Measurements from ENCODE around the gene FARP2.
A peak's percentile ranks its signal among the peaks of the same experiment; 100 is the strongest.
"Not testable (repeated sequence)": the region's sequence is repeated elsewhere in the genome, so short reads cannot be mapped to it uniquely, and the experiment has no call there.

Gene FARP2

GRCh38 chr2:241366678-241367077 is 10.6 kb downstream of the FARP2 start:
- peaks cover 0 to 24% (median 9%) of the 10 kb centered on the region in 11 experiments; a peak in 8 of 22 replicates for H3K36me3 ChIP-seq
- H3K27ac ChIP-seq: no peak overlapping the region
- no peaks in the 10 kb centered on the region for H3K9me3 ChIP-seq (replicated peaks in 1 of 11)
- peak overlapping the region in 2 of 11 experiments; percentile 0 to 25; a peak in 2 of 22 replicates for H3K4me2 ChIP-seq
- peak overlapping the region in 1 of 11 experiments; percentile 27; a peak in 1 of 22 replicates for H3K9ac ChIP-seq
- peaks cover 31 to 96% (median 62%) of the 10 kb centered on the region in 11 experiments; a peak in 21 of 22 replicates for H4K20me1 ChIP-seq
- H3K27me3 ChIP-seq: no peaks in the 10 kb centered on the region
- H3K4me3 ChIP-seq: no peak overlapping the region
- H3K4me1 ChIP-seq: peaks cover 0 to 17% (median 11%) of the 10 kb centered on the region in 10 experiments; a peak in 14 of 20 replicates
- TF ChIP-seq Cebpa-rat (IDR thresholded peaks at IDR 0.05): no peak

GRCh38 chr2:241368643-241369042 is 12.6 kb downstream of the FARP2 start:
- TF ChIP-seq Cebpa-rat (IDR thresholded peaks at IDR 0.05): no peak
- Histone ChIP-seq H3K9ac (no peak overlapping the region), H3K27ac (no peak overlapping the region), H3K4me3 (no peak overlapping the region), H4K20me1 (peaks cover 32 to 96% (median 61%) of the 10 kb centered on the region in 11 experiments; a peak in 21 of 22 replicates), H3K4me1 (peaks cover 14 to 32% (median 26%) of the 10 kb centered on the region in 10 experiments; a peak in 19 of 20 replicates), H3K4me2 (no peak overlapping the region), H3K27me3 (no peaks in the 10 kb centered on the region), H3K36me3 (peaks cover 0 to 15% (median 7%) of the 10 kb centered on the region in 11 experiments; a peak in 7 of 22 replicates), H3K9me3 (replicated peaks in 1 of 11) (no peaks in the 10 kb centered on the region)

GRCh38 chr2:241372361-241372992 is 16.4 kb downstream of the FARP2 start:
- Histone ChIP-seq H4K20me1 (peaks cover 17 to 95% (median 51%) of the 10 kb centered on the region in 11 experiments; a peak in 19 of 22 replicates), H3K4me1 (peaks cover 13 to 43% (median 34%) of the 10 kb centered on the region in 10 experiments; a peak in 19 of 20 replicates), H3K27ac (no peak overlapping the region), H3K9me3 (replicated peaks in 1 of 11) (peaks cover 0 to 4% (median 0%) of the 10 kb centered on the region in 11 experiments; a peak in 1 of 22 replicates), H3K4me2 (peak overlapping the region in 7 of 11 experiments; percentile 35 to 62 (median 52); a peak in 11 of 22 replicates), H3K36me3 (peaks cover 16 to 31% (median 23%) of the 10 kb centered on the region in 11 experiments), H3K9ac (no peak overlapping the region), H3K27me3 (no peaks in the 10 kb centered on the region), H3K4me3 (no peak overlapping the region)
- TF ChIP-seq Cebpa-rat (IDR thresholded peaks at IDR 0.05): no peak

GRCh38 chr2:241373446-241373845 is 17.4 kb downstream of the FARP2 start:
- H3K27me3 ChIP-seq: no peaks in the 10 kb centered on the region
- no peak overlapping the region for H3K4me3 ChIP-seq
- H3K36me3 ChIP-seq: peaks cover 16 to 31% (median 23%) of the 10 kb centered on the region in 11 experiments
- peaks cover 13 to 43% (median 34%) of the 10 kb centered on the region in 10 experiments; a peak in 19 of 20 replicates for H3K4me1 ChIP-seq
- peak overlapping the region in 8 of 11 experiments; percentile 35 to 62 (median 52); a peak in 14 of 22 replicates for H3K4me2 ChIP-seq
- peaks cover 13 to 92% (median 41%) of the 10 kb centered on the region in 11 experiments; a peak in 19 of 22 replicates for H4K20me1 ChIP-seq
- H3K9ac ChIP-seq: 0 out of 22 replicates have a peak overlapping the region, but pooled peaks of 1 of the 11 experiments have one; percentile 24
- H3K9me3 ChIP-seq (replicated peaks in 1 of 11): peaks cover 0 to 4% (median 0%) of the 10 kb centered on the region in 11 experiments; a peak in 1 of 22 replicates
- no peak for TF ChIP-seq Cebpa-rat (IDR thresholded peaks at IDR 0.05)
- no peak overlapping the region for H3K27ac ChIP-seq

GRCh38 chr2:241373906-241374305 is 17.8 kb downstream of the FARP2 start:
- H3K4me2 ChIP-seq: peak overlapping the region; percentile 26 to 73 (median 52); a peak in 20 of 22 replicates
- H3K9ac ChIP-seq; H3K9me3 ChIP-seq (replicated peaks in 1 of 11); H3K4me3 ChIP-seq; H3K27me3 ChIP-seq: not testable (repeated sequence)
- peak overlapping the region in 4 of 11 experiments; percentile 6 to 28 (median 22); a peak in 5 of 22 replicates for H3K27ac ChIP-seq
- peaks cover 13 to 43% (median 34%) of the 10 kb centered on the region in 10 experiments; a peak in 19 of 20 replicates for H3K4me1 ChIP-seq
- H4K20me1 ChIP-seq: peaks cover 12 to 92% (median 39%) of the 10 kb centered on the region in 11 experiments; a peak in 19 of 22 replicates
- H3K36me3 ChIP-seq: peaks cover 16 to 32% (median 23%) of the 10 kb centered on the region in 11 experiments

- H3K4me2 ChIP-seq: peak overlapping the region in 6 of 11 experiments; percentile 46 to 73 (median 56); a peak in 8 of 22 replicates
- H3K9ac ChIP-seq: no peak overlapping the region
These were observed 19.2 kb downstream of the FARP2 start for GRCh38 chr2:241375300-241375699.

GRCh38 chr2:241376808-241377207 is 20.7 kb downstream of the FARP2 start:
- Histone ChIP-seq H3K27ac (no peak overlapping the region), H3K4me2 (no peak overlapping the region), H3K4me3 (no peak overlapping the region), H3K9ac (no peak overlapping the region), H3K36me3 (peaks cover 26 to 54% (median 39%) of the 10 kb centered on the region in 11 experiments), H3K4me1 (peaks cover 13 to 34% (median 32%) of the 10 kb centered on the region in 10 experiments; a peak in 19 of 20 replicates), H3K27me3 (no peaks in the 10 kb centered on the region), H3K9me3 (replicated peaks in 1 of 11) (peaks cover 0 to 4% (median 0%) of the 10 kb centered on the region in 11 experiments; a peak in 1 of 22 replicates), H4K20me1 (peaks cover 22 to 92% (median 45%) of the 10 kb centered on the region in 11 experiments; a peak in 19 of 22 replicates)
- no peak for TF ChIP-seq Cebpa-rat (IDR thresholded peaks at IDR 0.05)

More at GRCh38 chr2:241375300-241375699, 19.2 kb downstream of the FARP2 start:
- no peak overlapping the region for H3K27ac ChIP-seq
- no peak overlapping the region for H3K4me3 ChIP-seq
- peaks cover 23 to 45% (median 30%) of the 10 kb centered on the region in 11 experiments for H3K36me3 ChIP-seq
- TF ChIP-seq Cebpa-rat (IDR thresholded peaks at IDR 0.05): no peak
- peaks cover 15 to 92% (median 39%) of the 10 kb centered on the region in 11 experiments; a peak in 19 of 22 replicates for H4K20me1 ChIP-seq
- no peaks in the 10 kb centered on the region for H3K27me3 ChIP-seq
- peaks cover 13 to 43% (median 34%) of the 10 kb centered on the region in 10 experiments; a peak in 19 of 20 replicates for H3K4me1 ChIP-seq
- H3K9me3 ChIP-seq (replicated peaks in 1 of 11): peaks cover 0 to 4% (median 0%) of the 10 kb centered on the region in 11 experiments; a peak in 1 of 22 replicates

GRCh38 chr2:241378816-241379215 is 22.7 kb downstream of the FARP2 start:
- no peaks in the 10 kb centered on the region for H3K27me3 ChIP-seq
- H3K4me2 ChIP-seq: no peak overlapping the region
- H3K27ac ChIP-seq: no peak overlapping the region
- peaks cover 0 to 4% (median 0%) of the 10 kb centered on the region in 11 experiments; a peak in 1 of 22 replicates for H3K9me3 ChIP-seq (replicated peaks in 1 of 11)
- no peak overlapping the region for H3K9ac ChIP-seq
- TF ChIP-seq Cebpa-rat (IDR thresholded peaks at IDR 0.05): no peak
- H3K36me3 ChIP-seq: peaks cover 42 to 74% (median 56%) of the 10 kb centered on the region in 11 experiments
- H3K4me1 ChIP-seq: peaks cover 13 to 15% (median 14%) of the 10 kb centered on the region in 10 experiments; a peak in 19 of 20 replicates
- H4K20me1 ChIP-seq: peaks cover 11 to 89% (median 37%) of the 10 kb centered on the region in 11 experiments; a peak in 18 of 22 replicates
- H3K4me3 ChIP-seq: no peak overlapping the region

Measured in BLaER1 treated with 17β-estradiol and CSF1 and Interleukin-3, amounts not matched to agents 10 nM and 100 nM (cell line).